ENCODE results near the gene LGALS3BP. TPM values are rescaled to one million over a fixed set of nuclear protein-coding genes. Genes with fewer than 3 reads are reported as not detected.

LGALS3BP gene
- total and polyA plus RNA-seq, 2 experiments from 2014 or later, result 15.1 to 36.5 TPM

DNA sequence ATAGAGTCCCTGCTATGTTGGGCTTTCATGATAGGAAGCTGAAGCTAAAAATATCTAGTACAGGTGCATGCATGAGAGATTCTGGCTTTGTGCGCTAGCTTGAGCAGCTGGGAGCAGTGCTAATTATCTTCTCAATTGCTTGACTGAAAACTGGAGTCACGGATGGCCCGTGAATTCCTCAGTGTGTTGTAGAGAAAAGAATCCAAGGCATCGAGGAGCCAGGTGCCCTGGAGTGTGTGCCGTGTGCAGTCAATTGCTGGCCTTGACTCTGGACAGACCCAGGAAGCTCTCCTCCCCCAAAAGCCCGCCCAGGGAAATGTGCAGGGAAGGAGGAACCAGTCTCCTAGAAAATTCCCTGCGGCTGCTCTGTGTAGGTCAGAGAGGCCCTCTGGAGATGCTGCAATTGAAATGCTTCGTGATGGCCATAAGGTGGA lies 14.2 kb downstream of the LGALS3BP start:
- ATAC-seq (no peak), DNase-seq (ENCODE audit: low spot score) (no peak)
- Mint-ChIP-seq H3K27ac (no peak overlapping the region), H3K36me3 (ENCODE audit: low read depth) (no peaks in the 10 kb centered on the region), H3K9me3 (no peaks in the 10 kb centered on the region), H3K4me3 (no peak overlapping the region), H3K27me3 (ENCODE audit: insufficient read depth, low read depth, poor library complexity) (peaks cover 16% of the 10 kb centered on the region), H3K4me1 (no peaks in the 10 kb centered on the region; the same call in 2 of the 3 replicates)
- Histone ChIP-seq H3K4me2 (no peak overlapping the region), H3K79me2 (replicated peaks; ENCODE audit: insufficient read depth) (no peaks in the 10 kb centered on the region), H3F3A (replicated peaks; ENCODE audit: low read depth) (no peaks in the 10 kb centered on the region), H3K4me3 (no peak overlapping the region), H4K20me1 (replicated peaks; ENCODE audit: insufficient read depth) (no peaks in the 10 kb centered on the region), H3K36me3 (ENCODE audit: insufficient read depth) (no peaks in the 10 kb centered on the region), H2AFZ (no peak overlapping the region), H3K27me3 (ENCODE audit: insufficient read depth) (no peaks in the 10 kb centered on the region), H3K9me2 (ENCODE audit: insufficient read depth) (no peaks in the 10 kb centered on the region), H3K27ac (ENCODE audit: low read depth) (no peak overlapping the region), H3K4me1 (ENCODE audit: insufficient read depth) (no peaks in the 10 kb centered on the region)
- TF ChIP-seq, protein P1, sequence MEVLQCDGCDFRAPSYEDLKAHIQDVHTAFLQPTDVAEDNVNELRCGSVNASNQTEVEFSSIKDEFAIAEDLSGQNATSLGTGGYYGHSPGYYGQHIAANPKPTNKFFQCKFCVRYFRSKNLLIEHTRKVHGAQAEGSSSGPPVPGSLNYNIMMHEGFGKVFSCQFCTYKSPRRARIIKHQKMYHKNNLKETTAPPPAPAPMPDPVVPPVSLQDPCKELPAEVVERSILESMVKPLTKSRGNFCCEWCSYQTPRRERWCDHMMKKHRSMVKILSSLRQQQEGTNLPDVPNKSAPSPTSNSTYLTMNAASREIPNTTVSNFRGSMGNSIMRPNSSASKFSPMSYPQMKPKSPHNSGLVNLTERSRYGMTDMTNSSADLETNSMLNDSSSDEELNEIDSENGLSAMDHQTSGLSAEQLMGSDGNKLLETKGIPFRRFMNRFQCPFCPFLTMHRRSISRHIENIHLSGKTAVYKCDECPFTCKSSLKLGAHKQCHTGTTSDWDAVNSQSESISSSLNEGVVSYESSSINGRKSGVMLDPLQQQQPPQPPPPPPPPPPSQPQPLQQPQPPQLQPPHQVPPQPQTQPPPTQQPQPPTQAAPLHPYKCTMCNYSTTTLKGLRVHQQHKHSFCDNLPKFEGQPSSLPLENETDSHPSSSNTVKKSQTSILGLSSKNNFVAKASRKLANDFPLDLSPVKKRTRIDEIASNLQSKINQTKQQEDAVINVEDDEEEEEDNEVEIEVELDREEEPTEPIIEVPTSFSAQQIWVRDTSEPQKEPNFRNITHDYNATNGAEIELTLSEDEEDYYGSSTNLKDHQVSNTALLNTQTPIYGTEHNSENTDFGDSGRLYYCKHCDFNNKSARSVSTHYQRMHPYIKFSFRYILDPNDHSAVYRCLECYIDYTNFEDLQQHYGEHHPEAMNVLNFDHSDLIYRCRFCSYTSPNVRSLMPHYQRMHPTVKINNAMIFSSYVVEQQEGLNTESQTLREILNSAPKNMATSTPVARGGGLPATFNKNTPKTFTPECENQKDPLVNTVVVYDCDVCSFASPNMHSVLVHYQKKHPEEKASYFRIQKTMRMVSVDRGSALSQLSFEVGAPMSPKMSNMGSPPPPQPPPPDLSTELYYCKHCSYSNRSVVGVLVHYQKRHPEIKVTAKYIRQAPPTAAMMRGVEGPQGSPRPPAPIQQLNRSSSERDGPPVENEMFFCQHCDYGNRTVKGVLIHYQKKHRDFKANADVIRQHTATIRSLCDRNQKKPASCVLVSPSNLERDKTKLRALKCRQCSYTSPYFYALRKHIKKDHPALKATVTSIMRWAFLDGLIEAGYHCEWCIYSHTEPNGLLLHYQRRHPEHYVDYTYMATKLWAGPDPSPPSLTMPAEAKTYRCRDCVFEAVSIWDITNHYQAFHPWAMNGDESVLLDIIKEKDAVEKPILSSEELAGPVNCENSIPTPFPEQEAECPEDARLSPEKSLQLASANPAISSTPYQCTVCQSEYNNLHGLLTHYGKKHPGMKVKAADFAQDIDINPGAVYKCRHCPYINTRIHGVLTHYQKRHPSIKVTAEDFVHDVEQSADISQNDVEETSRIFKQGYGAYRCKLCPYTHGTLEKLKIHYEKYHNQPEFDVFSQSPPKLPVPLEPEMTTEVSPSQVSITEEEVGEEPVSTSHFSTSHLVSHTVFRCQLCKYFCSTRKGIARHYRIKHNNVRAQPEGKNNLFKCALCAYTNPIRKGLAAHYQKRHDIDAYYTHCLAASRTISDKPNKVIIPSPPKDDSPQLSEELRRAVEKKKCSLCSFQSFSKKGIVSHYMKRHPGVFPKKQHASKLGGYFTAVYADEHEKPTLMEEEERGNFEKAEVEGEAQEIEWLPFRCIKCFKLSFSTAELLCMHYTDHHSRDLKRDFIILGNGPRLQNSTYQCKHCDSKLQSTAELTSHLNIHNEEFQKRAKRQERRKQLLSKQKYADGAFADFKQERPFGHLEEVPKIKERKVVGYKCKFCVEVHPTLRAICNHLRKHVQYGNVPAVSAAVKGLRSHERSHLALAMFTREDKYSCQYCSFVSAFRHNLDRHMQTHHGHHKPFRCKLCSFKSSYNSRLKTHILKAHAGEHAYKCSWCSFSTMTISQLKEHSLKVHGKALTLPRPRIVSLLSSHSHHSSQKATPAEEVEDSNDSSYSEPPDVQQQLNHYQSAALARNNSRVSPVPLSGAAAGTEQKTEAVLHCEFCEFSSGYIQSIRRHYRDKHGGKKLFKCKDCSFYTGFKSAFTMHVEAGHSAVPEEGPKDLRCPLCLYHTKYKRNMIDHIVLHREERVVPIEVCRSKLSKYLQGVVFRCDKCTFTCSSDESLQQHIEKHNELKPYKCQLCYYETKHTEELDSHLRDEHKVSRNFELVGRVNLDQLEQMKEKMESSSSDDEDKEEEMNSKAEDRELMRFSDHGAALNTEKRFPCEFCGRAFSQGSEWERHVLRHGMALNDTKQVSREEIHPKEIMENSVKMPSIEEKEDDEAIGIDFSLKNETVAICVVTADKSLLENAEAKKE (CRISPR knock-in tag; IDR thresholded peaks at IDR 0.05), result no peak
- TF ChIP-seq, protein P2, sequence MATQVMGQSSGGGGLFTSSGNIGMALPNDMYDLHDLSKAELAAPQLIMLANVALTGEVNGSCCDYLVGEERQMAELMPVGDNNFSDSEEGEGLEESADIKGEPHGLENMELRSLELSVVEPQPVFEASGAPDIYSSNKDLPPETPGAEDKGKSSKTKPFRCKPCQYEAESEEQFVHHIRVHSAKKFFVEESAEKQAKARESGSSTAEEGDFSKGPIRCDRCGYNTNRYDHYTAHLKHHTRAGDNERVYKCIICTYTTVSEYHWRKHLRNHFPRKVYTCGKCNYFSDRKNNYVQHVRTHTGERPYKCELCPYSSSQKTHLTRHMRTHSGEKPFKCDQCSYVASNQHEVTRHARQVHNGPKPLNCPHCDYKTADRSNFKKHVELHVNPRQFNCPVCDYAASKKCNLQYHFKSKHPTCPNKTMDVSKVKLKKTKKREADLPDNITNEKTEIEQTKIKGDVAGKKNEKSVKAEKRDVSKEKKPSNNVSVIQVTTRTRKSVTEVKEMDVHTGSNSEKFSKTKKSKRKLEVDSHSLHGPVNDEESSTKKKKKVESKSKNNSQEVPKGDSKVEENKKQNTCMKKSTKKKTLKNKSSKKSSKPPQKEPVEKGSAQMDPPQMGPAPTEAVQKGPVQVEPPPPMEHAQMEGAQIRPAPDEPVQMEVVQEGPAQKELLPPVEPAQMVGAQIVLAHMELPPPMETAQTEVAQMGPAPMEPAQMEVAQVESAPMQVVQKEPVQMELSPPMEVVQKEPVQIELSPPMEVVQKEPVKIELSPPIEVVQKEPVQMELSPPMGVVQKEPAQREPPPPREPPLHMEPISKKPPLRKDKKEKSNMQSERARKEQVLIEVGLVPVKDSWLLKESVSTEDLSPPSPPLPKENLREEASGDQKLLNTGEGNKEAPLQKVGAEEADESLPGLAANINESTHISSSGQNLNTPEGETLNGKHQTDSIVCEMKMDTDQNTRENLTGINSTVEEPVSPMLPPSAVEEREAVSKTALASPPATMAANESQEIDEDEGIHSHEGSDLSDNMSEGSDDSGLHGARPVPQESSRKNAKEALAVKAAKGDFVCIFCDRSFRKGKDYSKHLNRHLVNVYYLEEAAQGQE (IDR thresholded peaks at IDR 0.05; ENCODE audit: unreplicated experiment), result no peak
- TF ChIP-seq ZNF114 (CRISPR knock-in tag; IDR thresholded peaks at IDR 0.05) (no peak), ZNF331 (CRISPR knock-in tag; IDR thresholded peaks at IDR 0.05; ENCODE audit: low read depth) (no peak), CTCF (conservative IDR thresholded peaks at IDR 0.05; ENCODE audit: low read depth in 2 of 2) (no peak), STAT1 (IDR thresholded peaks at IDR 0.05; ENCODE audit: unreplicated experiment) (no peak), EZH2phosphoT487 (IDR thresholded peaks at IDR 0.05; ENCODE audit: unreplicated experiment) (no peak), JUNB (IDR thresholded peaks at IDR 0.05; ENCODE audit: unreplicated experiment) (no peak), NANOG (IDR thresholded peaks at IDR 0.05; ENCODE audit: borderline replicate concordance) (no peak), EZH2 (IDR thresholded peaks at IDR 0.05; ENCODE audit: low read depth, unreplicated experiment) (no peak), CREB1 (CRISPR knock-in tag; IDR thresholded peaks at IDR 0.05; ENCODE audit: low read depth) (no peak)
- TF ChIP-seq, protein P3, sequence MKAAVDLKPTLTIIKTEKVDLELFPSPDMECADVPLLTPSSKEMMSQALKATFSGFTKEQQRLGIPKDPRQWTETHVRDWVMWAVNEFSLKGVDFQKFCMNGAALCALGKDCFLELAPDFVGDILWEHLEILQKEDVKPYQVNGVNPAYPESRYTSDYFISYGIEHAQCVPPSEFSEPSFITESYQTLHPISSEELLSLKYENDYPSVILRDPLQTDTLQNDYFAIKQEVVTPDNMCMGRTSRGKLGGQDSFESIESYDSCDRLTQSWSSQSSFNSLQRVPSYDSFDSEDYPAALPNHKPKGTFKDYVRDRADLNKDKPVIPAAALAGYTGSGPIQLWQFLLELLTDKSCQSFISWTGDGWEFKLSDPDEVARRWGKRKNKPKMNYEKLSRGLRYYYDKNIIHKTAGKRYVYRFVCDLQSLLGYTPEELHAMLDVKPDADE (IDR thresholded peaks at IDR 0.05), result no peak

Measured in GM23338 (cell line).